ENCODE measurements around the gene SLC25A12. TPM values are rescaled to one million over a fixed set of nuclear protein-coding genes. Genes with fewer than 3 reads are reported as not detected.
"Not testable (repeated sequence)": the region's sequence is repeated elsewhere in the genome, so short reads cannot be mapped to it uniquely, and the experiment has no call there.

Gene SLC25A12
- total RNA-seq, 2 experiments from 2014 or later: 8.7 to 9.5 TPM

DNA sequence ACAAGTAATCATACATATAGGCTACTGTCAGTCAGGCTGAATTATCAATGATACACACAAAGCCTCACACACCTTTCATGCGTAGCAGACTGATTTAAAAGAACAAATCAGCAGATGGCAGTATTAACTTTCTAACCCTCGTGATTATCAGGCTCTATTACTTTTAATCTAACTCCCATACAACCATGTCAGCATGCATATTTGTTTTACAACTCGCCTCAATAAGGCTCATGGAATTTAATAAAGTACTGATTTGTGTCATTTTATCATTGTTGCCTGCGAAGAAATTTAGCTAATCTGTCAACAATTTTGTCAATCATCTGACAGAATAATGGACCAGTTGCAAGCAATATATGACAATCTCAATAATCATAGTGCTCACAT lies 82.8 kb downstream of the SLC25A12 start:
- Histone ChIP-seq H3K4me1 (ENCODE audit: insufficient read depth, low read length) (no peaks in the 10 kb centered on the region), H3K36me3 (ENCODE audit: insufficient read depth, low read length) (peaks cover 36% of the 10 kb centered on the region), H3K27me3 (ENCODE audit: control insufficient read depth in 1 of 2, insufficient read depth in 2 of 2, low read length in 2 of 2) (no peaks in the 10 kb centered on the region), H3K27ac (ENCODE audit: low read depth in 1 of 2, low read length in 2 of 2) (no peak overlapping the region), H3K9me3 (ENCODE audit: control insufficient read depth in 1 of 2, insufficient read depth in 1 of 2, low read length in 2 of 2) (no peaks in the 10 kb centered on the region), H3K4me3 (ENCODE audit: low read length) (no peak overlapping the region)
- Mint-ChIP-seq H3K36me3 (ENCODE audit: low read depth) (peaks cover 79% of the 10 kb centered on the region), H3K27me3 (no peaks in the 10 kb centered on the region), H3K9me3 (no peaks in the 10 kb centered on the region), H3K4me1 (ENCODE audit: low read depth) (no peaks in the 10 kb centered on the region), H3K27ac (no peak overlapping the region), H3K4me3 (no peak overlapping the region)
- TF ChIP-seq, protein P1, sequence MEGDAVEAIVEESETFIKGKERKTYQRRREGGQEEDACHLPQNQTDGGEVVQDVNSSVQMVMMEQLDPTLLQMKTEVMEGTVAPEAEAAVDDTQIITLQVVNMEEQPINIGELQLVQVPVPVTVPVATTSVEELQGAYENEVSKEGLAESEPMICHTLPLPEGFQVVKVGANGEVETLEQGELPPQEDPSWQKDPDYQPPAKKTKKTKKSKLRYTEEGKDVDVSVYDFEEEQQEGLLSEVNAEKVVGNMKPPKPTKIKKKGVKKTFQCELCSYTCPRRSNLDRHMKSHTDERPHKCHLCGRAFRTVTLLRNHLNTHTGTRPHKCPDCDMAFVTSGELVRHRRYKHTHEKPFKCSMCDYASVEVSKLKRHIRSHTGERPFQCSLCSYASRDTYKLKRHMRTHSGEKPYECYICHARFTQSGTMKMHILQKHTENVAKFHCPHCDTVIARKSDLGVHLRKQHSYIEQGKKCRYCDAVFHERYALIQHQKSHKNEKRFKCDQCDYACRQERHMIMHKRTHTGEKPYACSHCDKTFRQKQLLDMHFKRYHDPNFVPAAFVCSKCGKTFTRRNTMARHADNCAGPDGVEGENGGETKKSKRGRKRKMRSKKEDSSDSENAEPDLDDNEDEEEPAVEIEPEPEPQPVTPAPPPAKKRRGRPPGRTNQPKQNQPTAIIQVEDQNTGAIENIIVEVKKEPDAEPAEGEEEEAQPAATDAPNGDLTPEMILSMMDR (IDR thresholded peaks at IDR 0.05): peak; percentile 37
- DNase-seq (peak in 3 of 14 experiments; percentile 23 to 31 (median 24)), ATAC-seq (ENCODE audit: poor library complexity) (no peak)
- ChIA-PET POLR2A (no interaction called here), CTCF (interaction anchor here (1.0 kb wide), 1 partner anchor 105 kb away, joined by 3 read pairs; no protein-coding TSS in a partner anchor)
- intact Hi-C loops (cut with DNase I, micrococcal nuclease): loop anchor here (1.0 to 5.0 kb wide), 6 partner anchors 104 to 673 kb away; no protein-coding TSS in a partner anchor

DNA sequence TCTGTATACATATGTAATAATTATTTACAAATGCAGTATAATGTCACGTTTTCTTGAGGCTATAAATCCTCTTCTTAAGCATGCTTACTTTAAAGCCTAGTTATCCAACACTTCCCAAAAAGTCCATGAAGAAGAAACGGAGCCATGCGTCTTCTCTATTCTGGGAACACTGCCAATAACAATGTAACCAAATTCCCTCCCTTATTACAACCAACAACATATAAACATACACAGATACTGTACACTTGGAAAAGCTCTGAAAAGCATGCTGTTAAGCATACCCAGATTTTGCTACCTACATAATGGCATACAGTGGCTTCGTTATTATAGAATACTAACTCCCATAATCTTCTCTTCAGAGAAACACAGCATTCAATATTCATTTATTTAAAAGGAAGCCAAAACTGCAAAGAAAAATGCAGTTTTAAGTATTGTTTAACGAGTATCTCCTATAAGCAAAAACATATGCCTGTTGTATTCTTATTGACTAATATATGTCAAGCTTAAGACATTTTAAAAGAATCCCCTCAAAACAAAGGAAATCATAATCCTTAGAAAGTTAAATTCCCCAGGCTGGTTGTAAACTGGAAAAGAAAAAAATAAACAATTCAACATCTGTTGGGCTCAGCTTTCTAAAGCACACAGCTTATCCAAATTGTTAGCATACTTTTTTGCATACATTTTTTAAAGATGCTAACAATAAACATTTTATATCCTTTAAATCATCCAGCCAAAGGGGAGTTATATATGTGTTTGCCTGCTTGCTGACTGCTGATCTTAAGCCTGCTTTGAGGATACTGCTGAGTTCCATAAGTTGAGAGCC lies 83.4 kb downstream of the SLC25A12 start:
- intact Hi-C loops (cut with DNase I, micrococcal nuclease): loop anchor here (1.0 to 5.0 kb wide), 6 partner anchors 103 to 674 kb away; no protein-coding TSS in a partner anchor
- Histone ChIP-seq H3K4me3 (ENCODE audit: low read length) (no peak overlapping the region), H3K36me3 (ENCODE audit: insufficient read depth, low read length) (peaks cover 39% of the 10 kb centered on the region), H3K27me3 (ENCODE audit: control insufficient read depth in 1 of 2, insufficient read depth in 2 of 2, low read length in 2 of 2) (no peaks in the 10 kb centered on the region), H3K27ac (ENCODE audit: low read depth in 1 of 2, low read length in 2 of 2) (no peak overlapping the region), H3K4me1 (ENCODE audit: insufficient read depth, low read length) (no peaks in the 10 kb centered on the region), H3K9me3 (ENCODE audit: control insufficient read depth in 1 of 2, insufficient read depth in 1 of 2, low read length in 2 of 2) (no peaks in the 10 kb centered on the region)
- no peak for ATAC-seq (ENCODE audit: poor library complexity)
- Mint-ChIP-seq H3K9me3 (no peaks in the 10 kb centered on the region), H3K36me3 (ENCODE audit: low read depth) (peaks cover 85% of the 10 kb centered on the region), H3K4me1 (ENCODE audit: low read depth) (no peaks in the 10 kb centered on the region), H3K27me3 (no peaks in the 10 kb centered on the region), H3K27ac (no peak overlapping the region), H3K4me3 (no peak overlapping the region)
- DNase-seq: no peak
- CTCF ChIA-PET: interaction anchor here (1.0 kb wide), 1 partner anchor 104 kb away, joined by 3 read pairs; no protein-coding TSS in a partner anchor
- TF ChIP-seq, protein P1 (IDR thresholded peaks at IDR 0.05): no peak
- POLR2A ChIA-PET: interaction anchor here (0.6 to 1.5 kb wide), 2 partner anchors 294 to 480 kb away, joined by 3 to 4 read pairs; no protein-coding TSS in a partner anchor

DNA sequence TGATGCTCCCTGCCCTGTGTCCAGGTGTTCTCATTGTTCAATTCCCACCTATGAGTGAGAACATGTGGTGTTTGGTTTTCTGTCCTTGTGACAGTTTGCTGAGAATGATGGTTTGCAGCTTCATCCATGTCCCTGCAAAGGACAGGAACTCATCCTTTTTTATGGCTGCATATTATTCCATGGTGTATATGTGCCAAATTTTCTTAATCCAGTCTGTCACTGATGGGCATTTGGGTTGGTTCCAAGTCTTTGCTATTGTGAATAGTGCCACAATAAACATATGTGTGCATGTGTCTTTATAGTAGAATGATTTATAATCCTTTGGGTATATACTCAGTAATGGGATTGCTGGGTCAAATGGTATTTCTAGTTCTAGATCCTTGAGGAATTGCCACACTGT lies 85.2 kb downstream of the SLC25A12 start:
- H3K36me3 Mint-ChIP-seq (ENCODE audit: low read depth): peaks cover 84% of the 10 kb centered on the region
- DNase-seq; H3K4me1 Mint-ChIP-seq (ENCODE audit: low read depth); POLR2A ChIA-PET; H3K4me3 ChIP-seq (ENCODE audit: low read length); CTCF ChIA-PET; H3K27ac ChIP-seq (ENCODE audit: low read depth in 1 of 2, low read length in 2 of 2); H3K9me3 ChIP-seq (ENCODE audit: control insufficient read depth in 1 of 2, insufficient read depth in 1 of 2, low read length in 2 of 2); H3K27me3 Mint-ChIP-seq; H3K27me3 ChIP-seq (ENCODE audit: control insufficient read depth in 1 of 2, insufficient read depth in 2 of 2, low read length in 2 of 2); H3K4me1 ChIP-seq (ENCODE audit: insufficient read depth, low read length); H3K27ac Mint-ChIP-seq; H3K4me3 Mint-ChIP-seq; ATAC-seq (ENCODE audit: poor library complexity); H3K9me3 Mint-ChIP-seq: not testable (repeated sequence)
- intact Hi-C loops (cut with DNase I, micrococcal nuclease): loop anchor here in 1 of 2 experiments (5.0 kb wide), 1 partner anchor 668 kb away; no protein-coding TSS in a partner anchor
- peaks cover 33% of the 10 kb centered on the region for H3K36me3 ChIP-seq (ENCODE audit: insufficient read depth, low read length)
